Pancreas (tissue), 10 donors: ENCODE measurements around the gene OTX2. TPM values are rescaled to one million over a fixed set of nuclear protein-coding genes. Genes with fewer than 3 reads are reported as not detected.
A peak's percentile ranks its signal among the peaks of the same experiment; 100 is the strongest.

ENCODE experiments used
- ATAC-seq, 4 donors: fragments of 200-7000 bp; cut with Tn5 transposase; one replicate each; pipeline versions ENCODE4 v1.8.0 to v1.9.1; 2020; ENCODE audit warnings: mild to moderate bottlenecking in 4 of 4, moderate library complexity in 4 of 4
- DNase-seq, 6 donors: peaks; one replicate each; pipeline ENCODE4 v3.0.0-alpha.2; 2020
- FAIRE-seq: peaks from 2 replicates; lab custom pipeline; 2012; peaks lifted over from hg19 to GRCh38; lab: Jason Lieb, UNC
- H3K27ac ChIP-seq, 4 donors: fragments of 200-600 bp; sonication (generic); 1 replicate in 3 of 4; 2 replicates in 1 of 4; pipeline versions ENCODE4 v1.5.0 to v1.8.0; 2020
- H3K27me3 ChIP-seq, 4 donors: fragments of 200-600 bp; one replicate each; pipeline ENCODE4 v1.8.0; 2021
- H3K36me3 ChIP-seq, 3 donors: fragments of 200-600 bp; sonication (generic) in 1 of 3; one replicate each; pipeline versions ENCODE4 v1.5.0 to v1.8.0; 2020 to 2021
- H3K4me1 ChIP-seq, 3 donors: fragments of 200-600 bp; one replicate each; pipeline ENCODE4 v1.8.0; 2021
- H3K4me3 ChIP-seq, 4 donors: fragments of 200-600 bp; sonication (generic) in 2 of 4; one replicate each; pipeline versions ENCODE4 v1.5.0 to v1.8.0; 2020 to 2021
- H3K9me3 ChIP-seq, 4 donors: fragments of 200-600 bp; one replicate each; pipeline ENCODE4 v1.8.0; 2021
- CTCF ChIP-seq, 4 donors: fragments of 200-600 bp; sonication (generic) in 3 of 4; IDR thresholded peaks; one replicate each; pipeline versions ENCODE4 v1.5.0 to v1.8.0; 2021; ENCODE audit warnings: antibody characterized with exemption in 4 of 4
- WGBS, 2 donors: extraction: QIAGEN DNeasy Blood & Tissue Kit; methylation state at CpG; one replicate each; pipeline ENCODE4 v1.1.7; 2013; 5-methylcytosine and 5-hydroxymethylcytosine counted together
- intact Hi-C, 3 donors: fragments of 100-400 bp; cut with DNase I; formaldehyde crosslinking; loops; one replicate each; pipeline versions ENCODE4 v1.11.1 to v1.14.2; 2022
- polyA plus RNA-seq, 2 donors: library from polyadenylated mRNA; stranded (reverse); fragments of 200-250 nt; gene quantifications; one replicate each; pipeline ENCODE4 v1.2.3, GENCODE V29; 2013
- total RNA-seq, 6 donors: library from RNA; stranded (reverse); fragmentation: NEBNext Ultra II Directional in 4 of 6; extraction: Animal tissue kit (Norgen Biotek cat#: 25700) in 4 of 6; gene quantifications; one replicate each; pipeline versions ENCODE4 v1.2.1 to v1.2.4, GENCODE V29; 2021 to 2023
- donor health status: healthy with polysubstance abuse.
- donor health status: DM: no; HTN: no; CAD: no; lungs with moderate emphysema.
- donor health status: DM: no; HTN: no; CAD: no.
- donor health status: control.
- donor health status: control.
- donor health status: Bipolar disorder and iron deficiency.
- donor health status: DM: yes; HTN: yes; CAD: no.
- donor health status: DM: no; HTN: no; CAD: no.
- donor health status: DM: no; HTN: no; CAD: no.
- donor health status: DM: yes; HTN: yes; CAD: no.

The OTX2 gene
- total and polyA plus RNA-seq, 8 donors, result not detected

GRCh38 chr14:56794088-56794556 lies 16.2 kb downstream of the OTX2 start:
- FAIRE-seq (no peak), DNase-seq (no peak), ATAC-seq (peak in 1 of 4 donors; percentile 55)
- intact Hi-C loops, result no loop called here
- Histone ChIP-seq H3K4me3 (no peak overlapping the region), H3K27me3 (peaks cover 0 to 50% (median 26%) of the 10 kb centered on the region in 4 donors), H3K9me3 (no peaks in the 10 kb centered on the region), H3K27ac (no peak overlapping the region), H3K4me1 (peaks cover 0 to 9% (median 0%) of the 10 kb centered on the region in 3 donors), H3K36me3 (no peaks in the 10 kb centered on the region)
- WGBS, 2 donors, result 14 to 15% methylated on average over 32 to 33 of the region's 33 CpGs
- no peak for TF ChIP-seq CTCF (IDR thresholded peaks at IDR 0.05)

DNA sequence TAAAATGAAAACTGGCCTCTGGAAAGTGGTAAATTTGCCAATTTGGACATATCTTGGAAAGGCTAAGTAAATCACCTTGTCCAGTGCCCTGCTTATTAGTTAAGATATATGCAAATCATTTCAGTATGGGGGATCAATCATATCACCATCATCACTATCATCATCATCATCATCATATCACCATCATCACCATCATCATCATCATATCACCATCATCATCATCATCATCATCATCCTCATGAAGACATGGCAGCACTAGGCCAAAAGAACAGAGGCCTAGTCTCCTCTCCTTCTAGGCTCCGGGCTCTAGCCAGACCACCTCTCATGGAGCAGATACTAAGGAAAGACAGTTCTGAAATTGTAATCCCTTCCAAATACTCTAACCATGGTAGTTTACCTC lies 20.3 kb downstream of the OTX2 start:
- TF ChIP-seq CTCF (IDR thresholded peaks at IDR 0.05), result no peak
- peaks cover 0 to 22% (median 8%) of the 10 kb centered on the region in 4 donors for H3K27me3 ChIP-seq

GRCh38 chr14:56787530-56787929 lies 22.7 kb downstream of the OTX2 start:
- Histone ChIP-seq H3K9me3 (no peaks in the 10 kb centered on the region), H3K4me3 (no peak overlapping the region), H3K27me3 (peaks cover 0 to 3% (median 0%) of the 10 kb centered on the region in 4 donors), H3K36me3 (no peaks in the 10 kb centered on the region), H3K27ac (no peak overlapping the region), H3K4me1 (no peaks in the 10 kb centered on the region)
- TF ChIP-seq CTCF (IDR thresholded peaks at IDR 0.05), result no peak
- no peak for ATAC-seq
- FAIRE-seq, result no peak
- DNase-seq, result no peak
- intact Hi-C loops, result no loop called here

More for the DNA sequence above, 20.3 kb downstream of the OTX2 start:
- intact Hi-C loops, result no loop called here
- 94 to 97% methylated on average over 1 of the region's 1 CpG for WGBS, 2 donors
- H3K27ac ChIP-seq, result no peak overlapping the region
- DNase-seq (no peak), ATAC-seq (no peak), FAIRE-seq (no peak)
- no peaks in the 10 kb centered on the region for H3K9me3 ChIP-seq
- H3K36me3 ChIP-seq, result no peaks in the 10 kb centered on the region
- no peaks in the 10 kb centered on the region for H3K4me1 ChIP-seq
- no peak overlapping the region for H3K4me3 ChIP-seq

- no peak overlapping the region for H3K4me3 ChIP-seq
- intact Hi-C loops, result no loop called here
- 70 to 79% methylated on average over 1 of the region's 1 CpG for WGBS, 2 donors
- TF ChIP-seq CTCF (IDR thresholded peaks at IDR 0.05), result no peak
- ATAC-seq (no peak), FAIRE-seq (no peak), DNase-seq (no peak)
- no peaks in the 10 kb centered on the region for H3K9me3 ChIP-seq
- H3K4me1 ChIP-seq, result no peaks in the 10 kb centered on the region
- no peaks in the 10 kb centered on the region for H3K27me3 ChIP-seq
- no peaks in the 10 kb centered on the region for H3K36me3 ChIP-seq
- no peak overlapping the region for H3K27ac ChIP-seq
These were observed 27.6 kb downstream of the OTX2 start for GRCh38 chr14:56782711-56783110.

- FAIRE-seq (no peak), ATAC-seq (no peak), DNase-seq (no peak)
- no peak for TF ChIP-seq CTCF (IDR thresholded peaks at IDR 0.05)
- intact Hi-C loops, result no loop called here
- no peak overlapping the region for H3K27ac ChIP-seq
- H3K27me3 ChIP-seq, result no peaks in the 10 kb centered on the region
- H3K9me3 ChIP-seq, result no peaks in the 10 kb centered on the region
- no peaks in the 10 kb centered on the region for H3K36me3 ChIP-seq
- 61 to 63% methylated on average over 6 of the region's 6 CpGs for WGBS, 2 donors
- no peak overlapping the region for H3K4me3 ChIP-seq
- H3K4me1 ChIP-seq, result no peaks in the 10 kb centered on the region
These were observed 35.8 kb downstream of the OTX2 start for GRCh38 chr14:56774503-56774902.
